HG03066 (cell line): ENCODE measurements around the gene RASGEF1B.
A peak's percentile ranks its signal among the peaks of the same experiment; 100 is the strongest.

Experiments
- ATAC-seq: cut with Tn5 transposase; IDR thresholded peaks from one replicate; pipeline ENCODE4 v1.9.1; 2021; ENCODE audit warnings: low read depth; ENCODE audit not compliant: unreplicated experiment

The RASGEF1B gene

DNA sequence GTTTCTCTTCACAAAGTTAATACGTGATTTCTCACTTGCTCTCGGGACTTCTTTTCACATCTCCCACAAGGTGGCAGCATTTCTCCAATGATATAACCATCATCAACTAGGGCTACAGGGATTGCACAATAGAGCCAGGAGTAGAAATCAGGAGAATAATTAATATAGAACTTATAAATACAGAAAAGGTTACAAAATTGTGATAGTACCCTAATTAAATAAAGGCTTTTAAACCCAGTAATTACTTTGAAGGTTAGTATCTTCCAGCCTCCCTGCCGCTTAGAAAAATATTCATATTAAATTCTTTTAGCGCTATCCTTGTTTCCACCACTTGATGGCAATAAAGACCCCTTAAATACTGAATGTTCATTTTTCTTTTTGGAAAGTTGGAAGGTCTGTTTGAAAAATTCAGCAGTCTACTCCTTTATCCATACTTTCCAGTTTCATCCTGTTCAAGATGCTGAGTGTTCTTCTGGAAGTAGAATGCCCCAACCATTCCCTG lies 65.8 kb downstream of the RASGEF1B start:
- peak; percentile 77 for ATAC-seq

DNA sequence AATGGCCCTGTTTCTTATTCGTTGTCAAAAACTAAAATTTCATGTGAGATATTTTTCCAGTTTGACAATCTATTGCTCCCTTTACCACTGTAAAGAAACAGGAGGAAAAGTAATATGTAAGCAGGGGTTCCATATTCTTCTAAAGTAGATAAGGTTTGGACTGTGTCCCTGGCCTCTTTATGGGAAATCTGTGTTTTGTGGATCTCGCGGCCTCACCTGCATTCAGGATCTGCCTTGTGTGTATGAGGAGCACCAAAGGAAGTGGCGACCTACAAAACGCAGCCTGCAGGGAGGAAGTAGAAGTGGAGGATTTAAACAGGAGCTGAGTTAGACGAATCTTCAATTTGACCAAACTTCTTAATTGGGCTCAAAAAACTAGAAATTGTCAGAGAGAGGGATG lies 67.0 kb downstream of the RASGEF1B start:
- ATAC-seq, result no peak

DNA sequence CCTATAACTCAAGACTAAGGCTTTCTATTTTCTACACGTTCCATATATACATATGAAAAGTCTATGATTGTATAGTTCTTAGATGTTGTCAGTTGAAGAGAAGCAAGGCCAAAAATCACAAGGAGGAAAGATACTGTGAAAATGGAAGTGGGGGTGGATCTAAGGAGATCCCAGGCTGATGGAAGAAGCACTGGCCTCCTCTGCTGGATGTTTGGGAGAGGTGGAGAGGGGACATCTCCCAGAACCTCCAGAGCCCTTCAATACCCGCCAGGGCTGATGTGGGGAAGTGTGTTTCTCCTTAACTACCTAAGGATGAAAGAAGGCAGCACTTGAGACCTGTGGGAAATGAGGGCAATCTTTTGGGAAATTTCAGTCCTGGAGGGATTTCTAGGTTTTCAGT lies 67.4 kb downstream of the RASGEF1B start:
- no peak for ATAC-seq

DNA sequence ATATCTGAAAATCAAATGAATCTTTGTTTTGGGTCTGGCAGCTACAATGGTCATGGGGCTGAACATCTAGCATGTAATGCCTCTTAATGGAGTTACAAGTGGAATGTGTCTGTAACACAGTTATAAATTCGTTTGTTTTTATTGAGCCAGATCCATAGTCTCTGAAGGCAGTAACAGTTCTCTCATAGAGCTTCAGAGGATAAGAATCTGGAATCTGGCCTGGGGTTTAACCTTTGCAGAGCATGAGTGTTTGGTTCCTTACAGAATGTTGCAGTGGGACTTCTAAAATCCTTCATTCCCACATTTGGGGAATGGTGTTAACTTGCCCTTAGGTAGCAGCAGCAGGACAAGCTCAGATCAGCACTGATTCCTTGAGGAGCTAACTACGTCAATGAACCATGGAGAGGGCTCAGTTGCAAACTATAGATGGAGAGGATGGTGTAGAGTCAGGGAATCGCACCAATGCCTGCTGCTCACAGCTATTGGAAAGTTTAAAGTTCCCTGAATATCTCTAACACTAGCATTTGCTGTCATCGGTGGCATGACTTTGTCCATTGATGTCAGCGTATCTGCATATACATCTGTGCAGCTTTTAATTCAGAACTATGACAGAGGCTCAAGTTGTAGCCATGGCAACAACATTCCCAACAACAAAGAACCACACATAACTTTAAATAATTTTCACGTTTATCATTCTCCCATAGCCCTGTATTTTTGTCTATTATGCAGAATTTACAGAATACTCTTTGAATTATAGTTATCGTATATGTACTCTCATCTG lies 72.2 kb downstream of the RASGEF1B start:
- no peak for ATAC-seq

DNA sequence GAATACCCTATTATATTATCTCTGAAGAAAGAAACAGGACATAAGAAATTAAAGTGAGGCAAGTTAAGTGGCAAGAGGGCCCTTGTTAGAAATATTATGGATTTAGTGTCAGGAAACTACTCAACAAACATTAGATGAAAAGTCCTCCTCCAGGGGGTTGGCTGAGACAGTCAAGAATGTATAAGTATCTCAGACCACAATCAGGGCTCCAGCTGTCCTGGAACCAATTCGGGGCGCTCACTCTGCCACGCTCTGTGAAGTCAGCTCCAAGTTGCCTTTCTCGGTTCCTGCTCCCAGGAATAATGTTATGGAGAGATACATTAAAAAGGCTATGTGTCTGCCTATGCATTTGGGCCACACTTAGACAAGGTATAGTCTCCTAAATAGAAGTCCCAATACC lies 73.3 kb downstream of the RASGEF1B start:
- no peak for ATAC-seq

DNA sequence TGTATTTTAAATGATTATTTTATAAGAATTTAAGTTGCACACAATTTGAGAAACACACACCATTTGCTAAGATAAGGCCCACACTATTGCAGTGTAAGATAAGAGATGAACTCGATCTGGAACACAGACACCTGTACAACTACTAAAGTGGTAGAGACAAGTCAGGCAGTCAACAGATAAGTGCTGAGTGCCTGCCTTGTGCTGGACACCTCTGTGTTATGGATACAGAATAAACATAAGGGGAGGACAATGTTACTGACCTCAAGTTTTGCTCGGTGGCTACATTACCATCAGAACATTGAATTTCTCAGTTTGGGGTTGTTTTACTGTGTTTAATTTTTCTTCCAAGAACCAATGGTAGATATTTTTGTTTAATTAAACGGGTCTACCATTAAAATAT lies 74.1 kb downstream of the RASGEF1B start:
- ATAC-seq, result no peak

DNA sequence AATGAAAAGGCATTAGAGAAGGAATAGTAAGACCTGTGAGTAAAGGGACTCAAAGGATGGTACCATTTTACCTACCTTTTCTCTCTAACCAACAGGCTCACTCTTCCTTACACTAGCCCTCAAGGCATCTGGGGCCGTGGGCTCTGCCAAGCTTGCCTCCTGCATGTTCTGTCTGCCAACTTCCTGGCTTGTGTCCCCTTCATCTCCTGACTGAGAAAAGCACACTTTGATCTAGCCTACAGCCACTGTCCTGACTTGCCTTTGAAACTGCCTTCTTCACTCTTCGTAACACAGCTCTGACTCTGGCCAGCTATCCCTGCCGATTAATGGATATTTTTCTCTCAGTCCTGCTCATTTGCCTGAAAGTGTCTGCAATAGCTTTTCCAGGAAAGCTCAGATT lies 76.5 kb downstream of the RASGEF1B start:
- no peak for ATAC-seq

DNA sequence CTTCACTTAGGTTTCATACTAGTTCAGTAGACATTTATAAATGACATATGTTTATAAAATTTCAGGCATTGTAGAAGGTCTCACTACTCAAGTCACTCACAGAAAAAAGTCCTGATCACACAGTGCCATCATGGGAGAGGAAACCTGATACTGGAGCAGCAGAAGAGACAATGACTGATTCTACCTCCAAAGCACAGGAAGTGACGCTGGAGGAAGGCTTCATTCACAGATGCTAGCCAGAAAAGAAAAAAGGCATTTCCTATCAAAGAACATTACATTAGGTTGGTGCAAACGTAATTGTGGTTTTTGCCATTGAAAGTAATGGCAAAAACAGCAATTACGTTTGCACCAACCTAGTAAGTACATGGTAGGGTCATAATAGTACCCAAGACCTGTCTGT lies 79.5 kb downstream of the RASGEF1B start:
- no peak for ATAC-seq

DNA sequence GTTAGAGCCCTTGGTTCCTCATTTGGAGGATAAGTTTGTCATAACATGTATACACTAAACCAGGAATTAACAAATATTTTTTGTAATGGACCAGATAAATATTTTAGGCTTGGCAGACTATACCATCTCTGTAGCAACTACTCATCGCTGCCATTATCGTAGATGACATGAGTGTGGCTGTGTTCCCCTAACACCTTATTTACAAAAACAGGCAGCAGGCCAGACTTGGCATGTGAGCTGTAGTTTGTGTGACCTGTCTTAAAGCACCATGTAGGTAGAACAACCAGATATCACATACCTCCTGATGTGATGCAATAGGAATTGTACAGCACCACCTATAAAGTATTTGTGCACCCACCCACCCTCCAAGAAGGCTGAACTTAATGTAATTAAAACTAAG lies 82.0 kb downstream of the RASGEF1B start:
- no peak for ATAC-seq

DNA sequence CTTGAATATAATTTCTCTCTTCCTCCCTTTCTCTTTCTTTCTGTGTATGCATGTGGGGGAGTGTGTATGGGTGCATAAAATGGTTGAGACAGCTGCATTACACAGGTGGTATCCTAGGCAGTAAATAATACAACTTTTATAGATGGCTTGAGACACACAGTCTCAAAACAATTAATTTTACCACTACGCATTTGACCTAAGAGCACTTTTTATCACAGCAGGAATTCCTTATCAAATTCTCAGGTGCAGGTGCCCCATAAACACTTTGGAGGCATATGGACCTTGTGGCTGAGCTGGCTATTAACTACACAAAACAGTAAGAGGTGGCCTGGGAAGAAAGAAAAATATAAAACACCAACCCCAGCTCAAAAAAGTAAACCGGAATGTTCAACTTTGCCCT lies 91.3 kb downstream of the RASGEF1B start:
- ATAC-seq, result no peak

DNA sequence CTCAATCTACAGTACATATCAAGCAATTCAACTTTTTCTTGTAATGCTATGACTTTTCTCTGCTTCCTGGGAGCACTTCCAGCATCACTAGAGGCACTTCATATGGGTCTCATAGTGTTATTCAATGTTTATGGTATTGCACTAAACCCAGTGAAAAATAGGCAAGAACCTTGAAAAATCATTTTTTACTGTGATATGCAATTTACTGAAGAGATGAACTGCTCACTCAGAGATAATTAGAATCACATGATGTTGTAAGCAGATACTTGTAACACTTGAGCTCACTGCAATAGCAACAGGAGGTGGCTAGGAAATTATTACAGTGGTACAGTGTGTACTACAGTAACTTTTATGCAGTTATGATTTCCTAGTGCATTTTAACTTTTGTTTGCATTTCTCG lies 93.3 kb downstream of the RASGEF1B start:
- no peak for ATAC-seq

DNA sequence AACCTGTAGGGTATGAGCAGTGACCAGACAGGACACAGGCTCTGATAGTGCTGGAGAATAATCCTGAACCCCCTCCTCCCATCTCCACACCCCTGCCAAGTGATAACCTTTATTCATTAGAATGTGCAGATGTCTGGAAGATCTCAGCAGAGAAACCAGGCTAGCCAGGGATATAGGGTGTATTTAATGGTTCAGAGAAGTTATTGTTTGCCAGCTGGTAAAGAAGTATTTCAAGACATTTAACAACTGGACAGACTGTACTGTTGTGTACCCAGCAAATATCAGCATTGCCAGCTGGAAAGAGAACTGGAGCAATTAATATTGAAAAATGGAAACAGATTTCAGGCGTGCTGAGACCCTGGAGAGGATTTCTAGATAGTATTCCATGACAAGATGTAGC lies 94.5 kb downstream of the RASGEF1B start:
- no peak for ATAC-seq

DNA sequence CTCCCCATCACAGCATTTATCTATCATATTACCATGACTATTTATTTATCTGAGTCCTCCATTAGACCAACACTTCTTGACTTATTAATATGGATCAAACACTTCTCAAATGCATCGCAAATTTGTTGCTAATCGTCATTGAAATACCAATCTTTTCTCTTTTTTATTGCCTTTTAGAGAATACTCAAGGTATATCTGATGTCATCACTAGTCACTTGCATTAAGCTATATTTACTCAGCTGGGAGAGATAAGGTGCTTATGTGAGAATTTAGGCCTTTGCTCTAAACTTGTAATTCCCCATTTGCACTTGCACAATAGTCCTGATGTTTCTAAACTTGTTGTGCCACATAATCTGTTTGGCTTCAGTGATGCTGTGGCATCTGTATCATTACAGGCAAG lies 95.0 kb downstream of the RASGEF1B start:
- no peak for ATAC-seq
